ENCODE results near the gene PRPH.
"Not testable (repeated sequence)": the region's sequence is repeated elsewhere in the genome, so short reads cannot be mapped to it uniquely, and the experiment has no call there.

Gene PRPH

DNA sequence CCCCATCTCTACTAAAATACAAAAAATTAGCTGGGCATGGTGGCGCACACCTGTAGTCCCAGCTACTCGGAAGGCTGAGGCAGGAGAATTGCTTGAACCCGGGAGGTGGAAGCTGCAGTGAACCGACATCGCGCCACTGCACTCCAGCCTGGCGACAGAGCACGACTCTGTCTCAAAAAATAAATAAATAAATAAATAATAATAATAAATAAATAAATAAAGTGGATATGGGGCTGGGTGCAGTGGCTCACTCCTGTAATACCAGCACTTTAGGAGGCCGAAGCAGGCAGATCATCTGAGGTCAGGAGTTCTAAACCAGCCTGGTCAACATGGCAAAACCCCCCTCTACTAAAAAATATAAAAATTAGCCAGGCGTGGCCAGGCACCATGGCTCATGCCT is 22.2 kb downstream of the PRPH start:
- H3K36me3 ChIP-seq (ENCODE audit: insufficient read depth, low read depth, low read length); H3K4me3 ChIP-seq (ENCODE audit: low read length); H3K27me3 ChIP-seq (ENCODE audit: insufficient read depth, low read length); H3K4me1 ChIP-seq (ENCODE audit: insufficient read depth, low read length); H3K9me3 ChIP-seq (ENCODE audit: insufficient read depth, low read depth, low read length); H3K27ac ChIP-seq (ENCODE audit: low read length); H3K9ac ChIP-seq (ENCODE audit: low read depth, low read length): not testable (repeated sequence)

DNA sequence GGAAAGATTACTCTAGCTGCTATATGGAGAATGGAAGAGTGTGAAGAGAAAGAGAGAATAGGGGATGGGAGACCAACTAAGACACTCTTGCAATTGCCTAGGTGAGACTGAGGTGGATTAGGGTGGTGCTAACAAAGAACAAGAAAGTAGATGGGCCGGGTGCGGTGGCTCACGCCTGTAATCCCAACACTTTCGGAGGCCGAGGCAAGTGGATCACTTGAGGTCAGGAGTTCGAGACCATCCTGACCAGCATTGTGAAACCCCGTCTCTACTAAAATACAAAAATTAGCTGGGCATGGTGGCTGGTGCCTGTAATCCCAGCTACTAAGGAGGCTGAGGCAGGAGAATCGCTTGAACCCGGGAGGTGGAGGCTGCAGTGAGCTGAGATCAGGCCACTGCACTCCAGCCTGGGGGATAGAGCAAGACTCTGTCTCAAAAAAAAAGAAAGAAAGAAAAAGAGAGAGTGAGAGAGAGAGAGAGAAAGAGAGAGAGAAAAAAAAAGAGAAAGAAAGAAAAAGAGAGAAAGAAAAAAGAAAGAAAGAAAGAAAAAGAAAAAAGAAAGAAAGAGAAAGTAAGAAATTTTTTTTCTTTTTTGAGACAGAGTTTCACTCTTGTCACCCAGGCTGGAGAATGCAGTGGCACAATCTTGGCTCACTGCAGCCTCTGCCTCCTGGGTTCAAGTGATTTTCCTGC is 25.6 kb downstream of the PRPH start:
- H3K9ac ChIP-seq (ENCODE audit: low read depth, low read length); H3K4me3 ChIP-seq (ENCODE audit: low read length); H3K9me3 ChIP-seq (ENCODE audit: insufficient read depth, low read depth, low read length); H3K27me3 ChIP-seq (ENCODE audit: insufficient read depth, low read length); H3K27ac ChIP-seq (ENCODE audit: low read length); H3K4me1 ChIP-seq (ENCODE audit: insufficient read depth, low read length); H3K36me3 ChIP-seq (ENCODE audit: insufficient read depth, low read depth, low read length): not testable (repeated sequence)

DNA sequence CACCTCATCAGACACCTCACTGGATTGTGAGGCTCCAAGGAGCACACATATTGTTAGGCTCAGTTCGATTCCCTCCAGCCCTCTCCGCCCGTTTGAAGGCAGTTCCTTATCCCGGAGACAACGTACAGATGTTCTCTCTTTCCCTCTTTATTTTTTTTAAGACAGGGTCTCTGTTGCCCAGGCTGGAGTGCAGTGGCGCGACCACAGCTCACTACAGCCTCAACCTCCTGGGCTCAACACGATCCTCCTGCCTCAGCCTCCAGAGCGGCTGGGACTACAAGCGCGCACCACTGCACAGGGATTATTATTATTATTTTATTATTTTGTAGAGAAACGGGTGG is 27.4 kb downstream of the PRPH start:
- H3K27ac ChIP-seq (ENCODE audit: low read length), result no peak overlapping the region
- H3K9ac ChIP-seq (ENCODE audit: low read depth, low read length), result peak overlapping the region; percentile 76; the same call in 1 of the 2 replicates
- H3K27me3 ChIP-seq (ENCODE audit: insufficient read depth, low read length), result peaks cover 8% of the 10 kb centered on the region
- H3K4me1 ChIP-seq (ENCODE audit: insufficient read depth, low read length), result no peaks in the 10 kb centered on the region
- H3K36me3 ChIP-seq (ENCODE audit: insufficient read depth, low read depth, low read length), result peaks cover 25% of the 10 kb centered on the region
- no peaks in the 10 kb centered on the region for H3K9me3 ChIP-seq (ENCODE audit: insufficient read depth, low read depth, low read length)
- peak overlapping the region; percentile 98 for H3K4me3 ChIP-seq (ENCODE audit: low read length)

DNA sequence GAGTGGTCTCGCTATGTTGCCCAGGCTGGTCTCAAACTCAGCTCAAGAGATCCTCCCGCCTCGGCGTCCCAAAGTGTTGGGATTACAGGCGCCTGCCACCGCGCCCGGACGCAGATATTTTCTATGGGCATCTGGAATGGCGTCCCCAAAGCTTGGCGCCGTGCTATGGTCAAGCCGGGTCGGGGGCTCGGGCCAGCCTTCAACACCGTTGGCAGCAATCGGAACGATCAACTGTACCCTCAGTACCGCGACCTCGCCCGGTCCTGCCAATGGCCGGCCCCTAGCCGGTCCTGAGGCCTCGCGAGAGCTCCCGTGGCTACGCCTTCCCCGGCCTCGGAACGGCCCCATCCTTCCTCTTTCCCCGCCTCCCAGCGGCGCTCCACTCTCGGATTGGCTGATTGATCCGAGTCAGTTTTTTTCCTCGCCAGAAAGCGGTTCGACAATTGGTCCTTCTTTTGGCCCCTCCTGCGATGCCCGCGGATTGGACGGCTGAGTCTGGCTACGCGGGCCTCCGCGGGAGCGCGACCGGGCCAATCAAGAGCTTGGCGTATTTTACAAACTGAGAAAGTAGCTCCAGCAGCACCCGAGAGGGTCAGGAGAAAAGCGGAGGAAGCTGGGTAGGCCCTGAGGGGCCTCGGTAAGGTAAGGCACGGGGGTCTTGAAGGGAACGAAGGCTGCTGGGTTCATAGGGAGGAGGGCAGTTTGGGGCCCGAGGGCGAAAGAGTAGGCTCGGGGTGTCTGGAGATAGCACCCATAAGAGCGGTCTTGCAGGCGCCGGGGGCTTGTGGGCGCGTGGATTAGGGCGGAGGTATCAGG is 28.0 kb downstream of the PRPH start, which contains the start of gene TROAP:
TROAP (plus strand) TSS at position 548 of the 816 bp plus-strand sequence. CDS start 354 bp downstream, outside the sequence.
- H3K27ac ChIP-seq (ENCODE audit: low read length), result peak within 1 kb of the TSS; percentile 62
- peaks cover 29% of the 10 kb centered on the region for H3K36me3 ChIP-seq (ENCODE audit: insufficient read depth, low read depth, low read length)
- peak within 1 kb of the TSS; percentile 93 for H3K9ac ChIP-seq (ENCODE audit: low read depth, low read length)
- H3K9me3 ChIP-seq (ENCODE audit: insufficient read depth, low read depth, low read length), result no peaks in the 10 kb centered on the region
- H3K27me3 ChIP-seq (ENCODE audit: insufficient read depth, low read length), result peaks cover 8% of the 10 kb centered on the region
- no peaks in the 10 kb centered on the region for H3K4me1 ChIP-seq (ENCODE audit: insufficient read depth, low read length)
- H3K4me3 ChIP-seq (ENCODE audit: low read length), result peak within 1 kb of the TSS; percentile 98

DNA sequence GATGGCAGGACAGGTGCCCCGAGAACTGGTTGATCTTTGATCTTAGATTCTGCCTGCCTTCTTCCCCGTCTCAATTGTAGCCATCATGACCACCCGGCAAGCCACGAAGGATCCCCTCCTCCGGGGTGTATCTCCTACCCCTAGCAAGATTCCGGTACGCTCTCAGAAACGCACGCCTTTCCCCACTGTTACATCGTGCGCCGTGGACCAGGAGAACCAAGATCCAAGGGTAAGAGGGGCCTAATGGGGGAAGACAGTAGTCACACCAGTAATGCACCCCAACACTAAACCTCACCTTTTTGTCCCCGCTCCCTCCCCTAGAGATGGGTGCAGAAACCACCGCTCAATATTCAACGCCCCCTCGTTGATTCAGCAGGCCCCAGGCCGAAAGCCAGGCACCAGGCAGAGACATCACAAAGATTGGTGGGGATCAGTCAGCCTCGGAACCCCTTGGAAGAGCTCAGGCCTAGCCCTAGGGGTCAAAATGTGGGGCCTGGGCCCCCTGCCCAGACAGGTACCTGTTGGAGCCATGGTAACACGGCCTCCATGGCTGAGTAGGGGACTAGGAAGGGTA is 28.7 kb downstream of the PRPH start:
- H3K4me1 ChIP-seq (ENCODE audit: insufficient read depth, low read length), result no peaks in the 10 kb centered on the region
- peaks cover 8% of the 10 kb centered on the region for H3K27me3 ChIP-seq (ENCODE audit: insufficient read depth, low read length)
- peak overlapping the region; percentile 98 for H3K4me3 ChIP-seq (ENCODE audit: low read length)
- peak overlapping the region; percentile 62 for H3K27ac ChIP-seq (ENCODE audit: low read length)
- no peaks in the 10 kb centered on the region for H3K9me3 ChIP-seq (ENCODE audit: insufficient read depth, low read depth, low read length)
- H3K9ac ChIP-seq (ENCODE audit: low read depth, low read length), result peak overlapping the region; percentile 93
- H3K36me3 ChIP-seq (ENCODE audit: insufficient read depth, low read depth, low read length), result peaks cover 33% of the 10 kb centered on the region

DNA sequence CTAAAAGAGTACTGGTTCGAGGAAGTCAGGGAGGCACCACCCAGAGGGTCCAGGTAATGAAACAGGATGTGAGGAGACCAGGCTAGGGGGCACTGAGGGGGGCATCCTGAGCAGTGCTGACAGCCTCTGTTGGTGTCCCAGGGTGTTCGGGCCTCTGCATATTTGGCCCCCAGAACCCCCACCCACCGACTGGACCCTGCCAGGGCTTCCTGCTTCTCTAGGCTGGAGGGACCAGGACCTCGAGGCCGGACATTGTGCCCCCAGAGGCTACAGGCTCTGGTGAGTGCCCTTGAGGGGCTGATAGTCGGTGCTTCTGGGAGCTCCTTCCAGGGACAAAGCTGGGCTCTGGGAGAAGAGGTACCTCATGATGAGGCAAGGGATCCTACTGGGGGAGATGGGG is 30.7 kb downstream of the PRPH start:
- H3K36me3 ChIP-seq (ENCODE audit: insufficient read depth, low read depth, low read length), result peaks cover 50% of the 10 kb centered on the region

DNA sequence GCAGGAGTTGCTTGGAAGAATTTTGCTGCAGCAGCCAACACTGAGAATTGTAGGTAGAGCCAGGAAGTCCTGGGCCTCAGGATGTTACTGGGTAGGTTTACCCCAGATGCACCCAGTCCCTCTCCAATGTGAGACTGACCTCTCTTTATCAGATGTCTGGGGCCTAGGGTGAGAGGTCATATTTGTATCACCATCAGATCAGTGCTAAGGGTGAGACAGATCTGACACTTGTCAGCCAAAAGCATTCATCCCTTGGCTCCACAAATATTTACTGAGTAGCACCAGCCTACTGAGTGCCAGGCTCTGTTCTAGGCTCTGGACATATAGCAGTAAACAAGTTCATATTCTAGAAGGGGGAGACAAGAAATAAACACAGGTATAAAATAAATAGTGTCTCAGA is 32.4 kb downstream of the PRPH start:
- Histone ChIP-seq H3K4me1 (ENCODE audit: insufficient read depth, low read length) (no peaks in the 10 kb centered on the region), H3K36me3 (ENCODE audit: insufficient read depth, low read depth, low read length) (peaks cover 58% of the 10 kb centered on the region), H3K9me3 (ENCODE audit: insufficient read depth, low read depth, low read length) (no peaks in the 10 kb centered on the region), H3K27ac (ENCODE audit: low read length) (no peak overlapping the region), H3K9ac (ENCODE audit: low read depth, low read length) (no peak overlapping the region), H3K27me3 (ENCODE audit: insufficient read depth, low read length) (peaks cover 15% of the 10 kb centered on the region), H3K4me3 (ENCODE audit: low read length) (no peak overlapping the region)

More for the DNA sequence above, 30.7 kb downstream of the PRPH start:
- no peak overlapping the region for H3K4me3 ChIP-seq (ENCODE audit: low read length)
- no peaks in the 10 kb centered on the region for H3K9me3 ChIP-seq (ENCODE audit: insufficient read depth, low read depth, low read length)
- no peak overlapping the region for H3K27ac ChIP-seq (ENCODE audit: low read length)
- no peak overlapping the region for H3K9ac ChIP-seq (ENCODE audit: low read depth, low read length)
- no peaks in the 10 kb centered on the region for H3K27me3 ChIP-seq (ENCODE audit: insufficient read depth, low read length)
- H3K4me1 ChIP-seq (ENCODE audit: insufficient read depth, low read length), result no peaks in the 10 kb centered on the region

DNA sequence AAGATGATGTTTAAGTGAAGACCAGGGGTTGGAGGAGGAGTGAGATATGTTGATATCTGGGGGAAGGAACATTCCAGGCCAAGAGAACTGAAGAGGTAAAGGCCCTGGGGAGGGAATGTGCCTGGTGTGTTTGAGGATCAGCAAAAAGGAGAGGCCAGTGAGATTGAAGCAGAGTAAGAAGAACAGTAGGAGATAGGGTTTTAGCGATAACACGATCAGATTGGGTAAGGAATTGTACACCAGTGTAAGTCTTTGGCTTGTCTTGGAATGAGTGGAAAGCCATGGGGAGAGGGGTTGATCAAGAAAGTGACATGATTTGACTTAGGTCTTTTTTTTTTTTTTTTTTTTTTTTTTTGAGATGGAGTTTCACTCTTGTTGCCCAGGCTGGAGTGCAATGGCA is 32.9 kb downstream of the PRPH start:
- Histone ChIP-seq H3K27ac (ENCODE audit: low read length) (no peak overlapping the region), H3K4me3 (ENCODE audit: low read length) (no peak overlapping the region), H3K9ac (ENCODE audit: low read depth, low read length) (no peak overlapping the region), H3K4me1 (ENCODE audit: insufficient read depth, low read length) (peaks cover 3% of the 10 kb centered on the region; the same call in 1 of the 2 replicates), H3K9me3 (ENCODE audit: insufficient read depth, low read depth, low read length) (no peaks in the 10 kb centered on the region), H3K36me3 (ENCODE audit: insufficient read depth, low read depth, low read length) (peaks cover 58% of the 10 kb centered on the region), H3K27me3 (ENCODE audit: insufficient read depth, low read length) (peaks cover 20% of the 10 kb centered on the region)

DNA sequence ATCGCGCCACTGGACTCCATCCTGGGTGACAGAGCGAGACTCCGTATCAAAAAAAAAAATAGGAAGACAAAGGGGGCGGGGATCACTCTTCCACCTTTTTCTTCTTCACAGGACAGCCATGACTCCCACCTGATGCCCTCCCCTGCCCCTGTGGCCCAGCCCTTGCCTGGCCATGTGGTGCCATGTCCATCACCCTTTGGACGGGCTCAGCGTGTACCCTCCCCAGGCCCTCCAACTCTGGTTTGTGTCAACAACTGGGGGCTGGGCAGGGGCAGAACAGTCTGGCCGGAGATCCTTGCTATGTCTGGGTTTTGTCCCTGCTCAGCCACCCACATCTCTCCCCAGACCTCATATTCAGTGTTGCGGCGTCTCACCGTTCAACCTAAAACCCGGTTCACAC is 33.9 kb downstream of the PRPH start:
- H3K9ac ChIP-seq (ENCODE audit: low read depth, low read length), result no peak overlapping the region
- H3K27ac ChIP-seq (ENCODE audit: low read length), result no peak overlapping the region
- H3K4me3 ChIP-seq (ENCODE audit: low read length), result no peak overlapping the region
- H3K9me3 ChIP-seq (ENCODE audit: insufficient read depth, low read depth, low read length), result no peaks in the 10 kb centered on the region
- peaks cover 3% of the 10 kb centered on the region; the same call in 1 of the 2 replicates for H3K4me1 ChIP-seq (ENCODE audit: insufficient read depth, low read length)
- peaks cover 58% of the 10 kb centered on the region for H3K36me3 ChIP-seq (ENCODE audit: insufficient read depth, low read depth, low read length)
- peaks cover 29% of the 10 kb centered on the region for H3K27me3 ChIP-seq (ENCODE audit: insufficient read depth, low read length)

DNA sequence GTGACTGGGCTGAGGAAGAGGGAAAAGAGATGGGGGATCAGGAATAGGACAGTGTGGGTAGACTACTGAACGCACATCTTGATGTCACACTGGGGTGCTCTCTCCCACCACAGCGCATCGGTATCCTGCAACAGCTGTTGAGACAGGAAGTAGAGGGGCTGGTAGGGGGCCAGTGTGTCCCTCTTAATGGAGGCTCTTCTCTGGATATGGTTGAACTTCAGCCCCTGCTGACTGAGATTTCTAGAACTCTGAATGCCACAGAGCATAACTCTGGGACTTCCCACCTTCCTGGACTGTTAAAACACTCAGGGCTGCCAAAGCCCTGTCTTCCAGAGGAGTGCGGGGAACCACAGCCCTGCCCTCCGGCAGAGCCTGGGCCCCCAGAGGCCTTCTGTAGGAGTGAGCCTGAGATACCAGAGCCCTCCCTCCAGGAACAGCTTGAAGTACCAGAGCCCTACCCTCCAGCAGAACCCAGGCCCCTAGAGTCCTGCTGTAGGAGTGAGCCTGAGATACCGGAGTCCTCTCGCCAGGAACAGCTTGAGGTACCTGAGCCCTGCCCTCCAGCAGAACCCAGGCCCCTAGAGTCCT is 35.2 kb downstream of the PRPH start:
- peaks cover 43% of the 10 kb centered on the region for H3K27me3 ChIP-seq (ENCODE audit: insufficient read depth, low read length)
- peaks cover 54% of the 10 kb centered on the region for H3K36me3 ChIP-seq (ENCODE audit: insufficient read depth, low read depth, low read length)

DNA sequence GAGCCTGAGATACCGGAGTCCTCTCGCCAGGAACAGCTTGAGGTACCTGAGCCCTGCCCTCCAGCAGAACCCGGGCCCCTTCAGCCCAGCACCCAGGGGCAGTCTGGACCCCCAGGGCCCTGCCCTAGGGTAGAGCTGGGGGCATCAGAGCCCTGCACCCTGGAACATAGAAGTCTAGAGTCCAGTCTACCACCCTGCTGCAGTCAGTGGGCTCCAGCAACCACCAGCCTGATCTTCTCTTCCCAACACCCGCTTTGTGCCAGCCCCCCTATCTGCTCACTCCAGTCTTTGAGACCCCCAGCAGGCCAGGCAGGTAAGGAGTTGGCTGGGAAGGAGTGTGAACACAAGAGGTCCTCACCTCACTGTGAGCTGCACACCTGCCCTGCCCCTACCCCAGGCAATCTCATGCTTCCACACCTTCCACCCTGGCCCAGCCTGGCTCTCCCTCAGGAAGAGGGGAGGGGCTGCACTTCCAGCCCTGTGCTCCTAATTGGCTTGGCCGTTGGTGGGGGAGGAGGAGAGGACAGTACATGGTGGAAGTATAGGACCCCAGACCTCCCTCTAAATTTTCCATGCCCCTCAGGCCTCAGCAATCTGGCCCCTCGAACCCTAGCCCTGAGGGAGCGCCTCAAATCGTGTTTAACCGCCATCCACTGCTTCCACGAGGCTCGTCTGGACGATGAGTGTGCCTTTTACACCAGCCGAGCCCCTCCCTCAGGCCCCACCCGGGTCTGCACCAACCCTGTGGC is 35.9 kb downstream of the PRPH start:
- H3K36me3 ChIP-seq (ENCODE audit: insufficient read depth, low read depth, low read length), result peaks cover 48% of the 10 kb centered on the region
- peaks cover 7% of the 10 kb centered on the region; the same call in 1 of the 2 replicates for H3K9me3 ChIP-seq (ENCODE audit: insufficient read depth, low read depth, low read length)
- no peak overlapping the region for H3K27ac ChIP-seq (ENCODE audit: low read length)
- H3K9ac ChIP-seq (ENCODE audit: low read depth, low read length), result no peak overlapping the region
- H3K4me3 ChIP-seq (ENCODE audit: low read length), result no peak overlapping the region
- peaks cover 3% of the 10 kb centered on the region; the same call in 1 of the 2 replicates for H3K4me1 ChIP-seq (ENCODE audit: insufficient read depth, low read length)
- H3K27me3 ChIP-seq (ENCODE audit: insufficient read depth, low read length), result peaks cover 49% of the 10 kb centered on the region

More for the DNA sequence above, 35.2 kb downstream of the PRPH start:
- H3K4me3 ChIP-seq (ENCODE audit: low read length), result no peak overlapping the region
- peaks cover 3% of the 10 kb centered on the region; the same call in 1 of the 2 replicates for H3K4me1 ChIP-seq (ENCODE audit: insufficient read depth, low read length)
- H3K9ac ChIP-seq (ENCODE audit: low read depth, low read length), result no peak overlapping the region
- H3K9me3 ChIP-seq (ENCODE audit: insufficient read depth, low read depth, low read length), result peaks cover 3% of the 10 kb centered on the region; the same call in 1 of the 2 replicates
- H3K27ac ChIP-seq (ENCODE audit: low read length), result no peak overlapping the region

All from iPS-20b (cell line).